GM19455 (cell line): ENCODE measurements around the gene MRGPRG.
"Not testable (repeated sequence)": the region's sequence is repeated elsewhere in the genome, so short reads cannot be mapped to it uniquely, and the experiment has no call there.

Source experiments
- ATAC-seq: cut with Tn5 transposase; IDR thresholded peaks from one replicate; pipeline ENCODE4 v1.9.1; 2021; ENCODE audit not compliant: unreplicated experiment

Gene MRGPRG

GRCh38 chr11:3176487-3176886 lies 42.1 kb downstream of the MRGPRG start:
- ATAC-seq = no peak

DNA sequence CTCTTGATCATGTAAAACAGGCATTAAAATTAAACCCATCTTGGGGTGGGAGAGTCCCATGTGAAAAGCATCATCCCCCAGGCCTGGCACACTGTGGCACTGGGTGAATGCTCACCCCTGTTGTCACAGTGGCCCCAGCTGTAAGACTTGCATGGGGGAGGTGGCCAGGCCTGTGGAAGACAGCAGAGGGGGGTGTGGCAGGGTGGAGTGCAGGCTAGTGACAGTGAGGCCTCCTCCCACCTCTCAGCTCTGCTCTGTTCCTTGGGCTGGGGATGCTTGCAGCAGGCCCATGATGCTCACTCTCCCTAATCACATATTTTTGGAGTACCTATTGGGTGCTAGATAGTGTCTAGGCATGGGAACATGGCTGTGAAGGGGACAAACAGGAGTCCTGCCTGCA lies 43.4 kb downstream of the MRGPRG start:
- no peak for ATAC-seq

DNA sequence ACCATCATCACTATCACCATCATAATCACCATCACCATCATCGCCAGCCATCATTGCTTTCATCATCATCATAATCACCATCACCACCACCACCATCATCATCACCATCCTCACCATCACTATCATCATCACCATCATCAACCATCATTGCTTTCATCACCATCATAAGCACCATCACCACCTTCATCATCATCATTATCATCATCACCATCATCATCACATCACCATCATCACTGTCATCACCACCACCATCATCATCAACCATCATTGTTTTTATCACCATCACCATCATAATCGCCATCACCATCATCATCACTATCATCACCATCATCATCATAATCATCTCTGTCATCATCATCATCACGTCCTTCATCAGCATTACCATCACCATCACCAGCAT lies 44.2 kb downstream of the MRGPRG start:
- no peak for ATAC-seq

DNA sequence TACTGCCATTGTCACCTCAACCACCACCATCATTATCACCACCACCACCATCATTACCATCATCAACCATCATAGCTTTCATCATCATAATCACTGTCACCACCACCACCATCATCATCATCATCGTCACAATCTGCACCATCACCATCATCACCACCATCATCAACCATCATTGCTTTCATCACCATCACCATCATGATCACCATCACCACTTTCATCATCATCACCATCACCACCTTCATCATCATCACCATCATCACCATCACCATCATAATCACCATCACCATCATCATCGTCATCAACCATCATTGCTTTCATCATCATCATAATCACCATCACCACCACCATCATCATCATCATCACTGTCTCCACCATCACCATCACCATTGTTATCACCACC lies 44.8 kb downstream of the MRGPRG start:
- no peak for ATAC-seq

DNA sequence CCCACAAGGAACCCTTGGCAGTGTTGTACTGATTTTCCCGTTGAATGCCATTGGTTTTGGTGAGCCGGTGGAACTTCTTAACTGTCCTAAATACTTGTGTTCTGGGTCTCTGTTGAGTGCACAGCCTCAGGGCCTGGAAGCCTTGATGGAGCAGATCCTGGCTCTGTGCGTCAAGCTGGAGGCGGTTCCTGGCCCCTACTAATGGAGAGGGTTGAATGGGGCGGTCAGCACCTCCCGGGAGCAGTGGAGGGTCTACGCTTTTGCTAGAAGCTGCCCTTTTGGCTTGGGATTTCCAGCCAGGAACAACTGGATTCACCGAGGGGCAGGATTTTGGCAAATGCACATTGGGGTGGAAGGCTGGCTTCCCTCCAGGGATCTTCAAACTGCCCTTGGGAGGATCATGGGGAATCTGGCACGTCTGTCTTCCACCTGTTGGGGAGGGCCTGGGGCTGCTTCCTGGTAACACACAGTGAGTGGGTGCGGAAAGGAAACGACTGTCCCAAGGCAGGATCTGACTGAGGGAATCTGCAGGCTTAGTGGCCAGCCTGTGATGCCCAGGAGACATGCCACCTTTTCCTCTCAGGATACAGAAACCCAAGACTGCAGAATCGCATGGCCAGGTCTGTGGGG lies 46.6 kb downstream of the MRGPRG start:
- ATAC-seq = no peak

DNA sequence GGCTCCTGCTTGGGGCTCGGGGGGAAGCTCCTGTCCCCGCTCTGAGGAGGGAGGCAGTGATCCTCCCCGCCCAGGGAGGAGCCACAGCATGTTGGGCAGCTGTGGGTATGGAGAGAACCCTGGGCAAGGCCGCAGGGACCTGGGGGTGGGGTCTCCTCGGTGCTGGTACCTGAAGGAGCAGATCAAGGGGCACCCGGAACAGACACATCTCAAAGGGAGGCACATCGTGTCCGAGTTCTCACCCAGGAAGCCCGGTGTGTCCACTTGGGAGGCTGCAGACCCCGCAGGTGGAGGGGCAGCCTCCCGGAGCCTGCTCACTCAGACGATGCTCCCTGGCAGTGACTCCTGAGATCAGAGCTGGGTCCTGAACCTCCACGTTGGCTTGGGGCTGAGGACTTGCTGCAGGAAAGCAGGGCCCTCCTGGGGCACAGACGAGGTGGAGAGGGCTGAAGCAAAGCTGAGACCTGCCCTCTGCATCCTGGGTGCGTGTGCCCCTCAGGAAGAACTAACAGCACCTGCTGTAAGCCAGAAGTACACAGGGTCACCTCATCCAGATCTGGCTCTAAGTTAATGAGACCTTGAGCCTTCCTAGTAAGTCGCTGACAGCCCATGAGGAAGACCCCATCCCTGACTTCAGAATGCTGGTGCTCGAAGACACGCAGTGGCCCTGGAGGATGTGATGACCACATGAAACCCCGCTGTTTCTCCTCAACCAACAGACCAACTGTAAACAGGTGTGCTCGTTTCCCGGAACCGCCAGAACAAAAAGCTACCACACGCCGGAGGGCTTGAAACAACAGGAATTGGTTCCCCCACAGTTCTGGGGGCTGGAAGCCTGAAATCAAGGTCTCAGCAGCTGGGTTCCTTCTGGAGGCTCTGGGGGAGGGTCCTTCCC lies 47.6 kb downstream of the MRGPRG start:
- no peak for ATAC-seq

DNA sequence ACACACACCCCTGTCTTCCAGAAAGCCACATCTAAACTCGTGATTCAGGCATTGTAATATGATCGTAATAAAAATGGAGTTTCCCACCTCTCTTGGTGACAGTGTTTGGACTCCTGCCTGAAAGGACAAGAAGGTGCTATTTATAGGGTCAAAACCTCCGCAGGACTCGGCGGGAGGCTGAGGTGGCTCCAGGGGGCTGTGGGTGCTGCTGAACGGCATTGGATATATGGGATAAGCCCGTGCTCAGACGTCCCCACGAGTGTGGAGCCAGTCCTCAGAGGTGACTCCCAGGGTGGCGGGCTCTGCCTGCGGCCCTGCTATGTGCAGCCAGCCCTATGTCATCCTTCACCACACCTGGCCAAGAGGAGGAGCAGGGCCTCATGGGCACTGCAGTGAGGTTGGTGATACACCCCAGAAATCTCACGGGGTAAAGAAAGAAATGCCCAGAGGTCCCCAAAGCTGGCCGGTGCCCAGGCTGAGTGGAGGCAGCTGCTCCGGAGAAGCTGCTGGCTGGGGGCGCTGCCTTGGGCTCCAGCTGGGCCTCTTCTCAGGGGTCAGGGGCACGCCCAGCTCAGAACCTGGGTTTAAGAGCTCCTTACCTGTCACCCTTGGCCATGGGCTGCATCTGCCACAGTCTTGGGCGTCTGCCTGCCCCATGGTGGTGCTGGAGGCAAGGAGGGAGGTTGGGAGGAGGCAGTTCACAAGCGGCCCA lies 48.4 kb downstream of the MRGPRG start:
- no peak for ATAC-seq

- no peak for ATAC-seq
Observed at GRCh38 chr11:3169255-3170043, 49.2 kb downstream of the MRGPRG start.

DNA sequence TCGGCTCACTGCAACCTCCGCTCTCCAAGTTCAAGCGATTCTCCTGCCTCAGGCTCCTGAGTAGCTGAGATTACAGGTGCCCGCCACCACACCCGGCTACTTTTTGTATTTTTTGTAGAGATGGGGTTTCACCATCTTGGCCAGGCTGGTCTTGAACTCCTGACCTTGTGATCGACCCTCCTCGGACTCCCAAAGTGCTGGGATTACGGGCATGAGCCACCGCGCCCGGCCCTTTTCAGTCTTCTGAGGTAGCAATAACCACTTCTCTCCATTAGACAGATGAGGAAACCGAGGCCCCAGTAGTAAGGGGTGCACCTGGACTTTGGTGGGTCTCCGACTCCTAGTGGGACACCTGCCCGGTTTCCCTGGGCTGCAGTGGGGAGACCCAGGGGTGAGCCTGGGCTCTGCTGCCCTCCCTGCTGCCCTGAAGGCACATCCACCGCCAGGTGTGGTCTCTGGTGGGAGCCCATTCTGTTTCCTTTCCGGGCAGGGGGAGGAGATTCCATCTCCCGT lies 49.8 kb downstream of the MRGPRG start:
- ATAC-seq = not testable (repeated sequence)
